Transverse colon (tissue), 4 donors: ENCODE measurements around the gene TLE3. TPM values are rescaled to one million over a fixed set of nuclear protein-coding genes. Genes with fewer than 3 reads are reported as not detected.

Source experiments
- DNase-seq: peaks from one replicate; pipeline ENCODE4 v3.0.0-alpha.2; 2019
- H3K27ac ChIP-seq, 4 donors: fragments of 200-600 bp; sonication (generic); 2 replicates each; pipeline ENCODE4 v1.5.1; 2016 to 2018; ENCODE audit warnings: inconsistent platforms in 4 of 4
- H3K27me3 ChIP-seq: fragments of 200-600 bp; sonication (generic); 2 replicates; pipeline ENCODE4 v1.5.1; 2017; ENCODE audit warnings: inconsistent platforms
- H3K36me3 ChIP-seq, 4 donors: fragments of 200-600 bp; sonication (generic); 2 replicates each; pipeline ENCODE4 v1.5.1; 2017 to 2019; ENCODE audit warnings: inconsistent platforms in 4 of 4
- H3K4me1 ChIP-seq, 4 donors: fragments of 200-600 bp; sonication (generic); 2 replicates each; pipeline ENCODE4 v1.5.1; 2017 to 2020; ENCODE audit warnings: inconsistent platforms in 4 of 4
- H3K4me3 ChIP-seq, 4 donors: fragments of 200-600 bp; sonication (generic); 1 replicate in 1 of 4; 2 replicates in 3 of 4; pipeline versions ENCODE4 v1.5.1 to v1.6.1; 2017 to 2019; ENCODE audit warnings: inconsistent platforms in 4 of 4
- H3K9me3 ChIP-seq, 2 donors: fragments of 200-600 bp; sonication (generic); 2 replicates each; pipeline ENCODE4 v1.5.1; 2017 to 2019; ENCODE audit warnings: inconsistent platforms in 2 of 2
- EP300 ChIP-seq: sonication (generic); formaldehyde crosslinking; IDR thresholded peaks from one replicate; pipeline ENCODE4 v1.6.1; 2017; ENCODE audit warnings: antibody characterized with exemption, low read depth
- POLR2A ChIP-seq: fragments of 450-650 bp; IDR thresholded peaks from one replicate; pipeline ENCODE4 v1.6.1; 2016; ENCODE audit warnings: antibody characterized with exemption, mild to moderate bottlenecking, moderate library complexity
- POLR2AphosphoS5 ChIP-seq, 3 donors: sonication (generic); formaldehyde crosslinking; IDR thresholded peaks; one replicate each; pipeline ENCODE4 v1.6.1; 2016; ENCODE audit warnings: antibody characterized with exemption in 3 of 3
- WGBS, 2 donors: methylation state at CpG; one replicate each; pipeline ENCODE4 v1.1.5; 2018; ENCODE audit warnings: low coverage in 1 of 2; 5-methylcytosine and 5-hydroxymethylcytosine counted together
- in situ Hi-C, 4 donors: fragments of 200-750 bp; cut with MboI; loops; one replicate each; pipeline versions ENCODE4 v1.15.0 to v1.15.1; 2017; ENCODE audit warnings: low sequenced_read_pairs in 3 of 4, low pct_ligation_motif_present in 1 of 4, low pct_unique_long_range_greater_than_20kb in 1 of 4
- intact Hi-C: fragments of 100-400 bp; cut with DNase I; formaldehyde crosslinking; loops from one replicate; pipeline ENCODE4 v1.15.1; 2023; ENCODE audit warnings: low total_unique reads
- total RNA-seq, 4 donors: library from RNA; depleted of rRNA; stranded (reverse); fragments of >200 nt; gene quantifications; one replicate each; pipeline ENCODE4 v1.1.0, GENCODE V29; 2016
- TF ChIP-seq, protein P1 (sequence below), 5 experiments: fragments of 200-600 bp in 3 of 5; fragments of 450-650 bp in 2 of 5; sonication (generic) in 3 of 5; IDR thresholded peaks; 1 replicate in 2 of 5; 2 replicates in 3 of 5; pipeline ENCODE4 v1.5.1; 2016 to 2017; ENCODE audit warnings: antibody characterized with exemption in 5 of 5, inconsistent platforms in 3 of 5, mild to moderate bottlenecking in 2 of 5, moderate library complexity in 1 of 5

The TLE3 gene
- total RNA-seq, 4 donors from 2014 or later: 49.8 to 223 (median 114) TPM

DNA sequence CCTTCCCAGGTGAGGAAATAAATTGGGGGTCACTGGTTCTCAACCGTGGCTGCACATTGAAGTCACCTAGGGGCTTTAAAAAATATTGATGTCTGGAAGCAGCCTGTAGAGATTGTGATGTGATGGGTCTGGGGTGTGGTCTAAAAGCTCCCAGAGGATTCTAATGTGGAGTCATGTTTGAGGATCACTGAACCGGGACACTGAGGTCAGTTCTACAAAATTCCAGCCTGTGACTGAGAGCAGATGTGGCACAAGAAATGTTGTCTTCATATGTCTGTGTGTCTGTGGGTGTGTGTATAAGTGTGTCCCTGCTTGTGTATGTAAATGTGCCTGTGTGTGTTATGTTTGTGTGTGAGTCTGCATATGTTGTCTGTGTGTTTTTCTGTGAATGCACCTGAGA lies 79.9 kb downstream of the TLE3 start:
- peaks cover 0 to 2% (median 0%) of the 10 kb centered on the region in 4 donors for H3K4me1 ChIP-seq
- intact Hi-C loops (loop anchor here (5.0 kb wide), 1 partner anchor 50 kb away; no protein-coding TSS in a partner anchor), in situ Hi-C loops (no loop called here)
- TF ChIP-seq POLR2A: no peak
- H3K4me3 ChIP-seq: no peak overlapping the region
- no peaks in the 10 kb centered on the region for H3K9me3 ChIP-seq
- H3K27me3 ChIP-seq: no peaks in the 10 kb centered on the region
- H3K27ac ChIP-seq: no peak overlapping the region
- 78 to 80% methylated on average over 1 to 2 of the region's 2 CpGs for WGBS, 2 donors
- DNase-seq: no peak
- no peaks in the 10 kb centered on the region for H3K36me3 ChIP-seq

GRCh38 chr15:70017025-70017424 lies 80.7 kb downstream of the TLE3 start:
- Histone ChIP-seq H3K4me1 (no peaks in the 10 kb centered on the region), H3K27ac (no peak overlapping the region), H3K36me3 (no peaks in the 10 kb centered on the region), H3K27me3 (no peaks in the 10 kb centered on the region), H3K9me3 (no peaks in the 10 kb centered on the region), H3K4me3 (no peak overlapping the region)
- no peak for DNase-seq
- no peak for TF ChIP-seq POLR2A
- TF ChIP-seq POLR2AphosphoS5 (IDR thresholded peaks at IDR 0.05): no peak
- TF ChIP-seq, protein P1, sequence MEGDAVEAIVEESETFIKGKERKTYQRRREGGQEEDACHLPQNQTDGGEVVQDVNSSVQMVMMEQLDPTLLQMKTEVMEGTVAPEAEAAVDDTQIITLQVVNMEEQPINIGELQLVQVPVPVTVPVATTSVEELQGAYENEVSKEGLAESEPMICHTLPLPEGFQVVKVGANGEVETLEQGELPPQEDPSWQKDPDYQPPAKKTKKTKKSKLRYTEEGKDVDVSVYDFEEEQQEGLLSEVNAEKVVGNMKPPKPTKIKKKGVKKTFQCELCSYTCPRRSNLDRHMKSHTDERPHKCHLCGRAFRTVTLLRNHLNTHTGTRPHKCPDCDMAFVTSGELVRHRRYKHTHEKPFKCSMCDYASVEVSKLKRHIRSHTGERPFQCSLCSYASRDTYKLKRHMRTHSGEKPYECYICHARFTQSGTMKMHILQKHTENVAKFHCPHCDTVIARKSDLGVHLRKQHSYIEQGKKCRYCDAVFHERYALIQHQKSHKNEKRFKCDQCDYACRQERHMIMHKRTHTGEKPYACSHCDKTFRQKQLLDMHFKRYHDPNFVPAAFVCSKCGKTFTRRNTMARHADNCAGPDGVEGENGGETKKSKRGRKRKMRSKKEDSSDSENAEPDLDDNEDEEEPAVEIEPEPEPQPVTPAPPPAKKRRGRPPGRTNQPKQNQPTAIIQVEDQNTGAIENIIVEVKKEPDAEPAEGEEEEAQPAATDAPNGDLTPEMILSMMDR (IDR thresholded peaks at IDR 0.05): no peak
- TF ChIP-seq EP300: no peak
- WGBS, 2 donors: 96% methylated on average over 4 of the region's 4 CpGs; no CpG with 5 or more reads in 1 of the 2 donors
- in situ Hi-C loops: no loop called here
- intact Hi-C loops: loop anchor here (5.0 kb wide), 1 partner anchor 50 kb away; no protein-coding TSS in a partner anchor

DNA sequence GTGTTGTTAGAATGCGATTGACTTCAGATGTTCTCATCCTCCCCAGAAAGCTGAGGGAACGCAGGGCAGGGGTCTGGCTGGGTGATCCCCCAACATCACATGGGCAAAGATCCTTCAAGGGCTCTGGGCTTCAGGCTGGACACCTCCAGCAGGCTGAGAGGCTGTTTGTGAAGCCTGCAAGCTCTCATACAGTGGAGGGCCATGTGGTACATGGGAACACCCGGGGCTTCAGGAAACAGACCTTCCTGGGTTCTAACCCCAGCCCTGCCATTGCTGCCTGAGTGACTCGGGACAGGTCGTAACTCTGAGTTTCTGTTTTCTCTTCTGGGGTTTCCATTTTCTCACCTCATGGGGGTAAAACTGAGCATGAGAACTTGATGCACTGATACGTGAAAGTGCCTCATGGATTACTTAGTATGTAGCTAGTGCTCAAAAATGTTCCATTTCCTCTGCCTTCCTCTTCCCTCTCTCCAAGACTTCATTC lies 81.2 kb downstream of the TLE3 start:
- intact Hi-C loops (loop anchor here (5.0 kb wide), 1 partner anchor 49 kb away; no protein-coding TSS in a partner anchor), in situ Hi-C loops (no loop called here)
- no peaks in the 10 kb centered on the region for H3K36me3 ChIP-seq
- H3K4me1 ChIP-seq: no peaks in the 10 kb centered on the region
- DNase-seq: peak; percentile 38
- H3K27me3 ChIP-seq: no peaks in the 10 kb centered on the region
- TF ChIP-seq POLR2A: no peak
- no peak for TF ChIP-seq POLR2AphosphoS5 (IDR thresholded peaks at IDR 0.05)
- TF ChIP-seq, protein P1 (IDR thresholded peaks at IDR 0.05): no peak
- TF ChIP-seq EP300: no peak
- 65 to 82% methylated on average over 2 to 5 of the region's 6 CpGs for WGBS, 2 donors
- no peak overlapping the region for H3K4me3 ChIP-seq
- no peaks in the 10 kb centered on the region for H3K9me3 ChIP-seq
- peak overlapping the region in 2 of 4 donors; percentile 42 to 67 for H3K27ac ChIP-seq

DNA sequence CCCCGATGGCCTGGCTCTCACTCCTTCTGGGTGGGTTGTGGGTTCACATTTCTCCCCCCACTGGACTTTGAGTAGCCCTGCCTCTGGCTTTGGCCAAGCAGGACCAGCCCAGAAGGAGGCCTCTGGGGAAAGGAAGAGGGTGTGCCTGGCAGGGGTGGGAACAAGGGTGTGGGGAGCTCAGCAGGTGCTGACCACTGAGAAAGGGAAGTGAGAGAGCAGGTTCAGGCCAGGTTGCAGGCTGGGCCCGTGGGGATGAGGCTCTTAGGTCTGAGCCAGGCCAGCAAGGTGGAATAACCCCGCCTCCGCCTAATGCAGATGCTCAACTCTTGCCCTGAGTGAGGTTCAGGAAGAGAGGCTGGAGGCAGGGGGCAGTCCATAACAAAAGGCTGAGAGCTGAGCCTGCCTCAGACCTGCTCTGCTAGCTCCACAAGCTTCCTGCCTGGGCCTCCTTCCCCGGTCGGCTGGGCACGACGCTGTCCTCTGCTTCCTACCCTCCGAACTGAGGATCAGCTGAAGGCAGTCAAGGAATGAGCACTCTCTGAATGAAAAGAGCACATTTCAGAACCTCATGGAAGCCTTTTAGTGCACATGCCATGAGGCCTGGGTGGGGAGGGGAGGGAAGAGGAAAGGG lies 82.7 kb downstream of the TLE3 start:
- Histone ChIP-seq H3K9me3 (no peaks in the 10 kb centered on the region), H3K27me3 (no peaks in the 10 kb centered on the region), H3K4me1 (no peaks in the 10 kb centered on the region), H3K27ac (peak overlapping the region in 2 of 4 donors; percentile 16 to 67), H3K4me3 (no peak overlapping the region), H3K36me3 (no peaks in the 10 kb centered on the region)
- peak; percentile 78 for DNase-seq
- TF ChIP-seq POLR2A (no peak), POLR2AphosphoS5 (IDR thresholded peaks at IDR 0.05) (peak in 1 of 3 donors; percentile 31)
- in situ Hi-C loops (no loop called here), intact Hi-C loops (loop anchor here (5.0 kb wide), 1 partner anchor 48 kb away; no protein-coding TSS in a partner anchor)
- 70% methylated on average over 9 of the region's 9 CpGs; no CpG with 5 or more reads in 1 of the 2 donors for WGBS, 2 donors

DNA sequence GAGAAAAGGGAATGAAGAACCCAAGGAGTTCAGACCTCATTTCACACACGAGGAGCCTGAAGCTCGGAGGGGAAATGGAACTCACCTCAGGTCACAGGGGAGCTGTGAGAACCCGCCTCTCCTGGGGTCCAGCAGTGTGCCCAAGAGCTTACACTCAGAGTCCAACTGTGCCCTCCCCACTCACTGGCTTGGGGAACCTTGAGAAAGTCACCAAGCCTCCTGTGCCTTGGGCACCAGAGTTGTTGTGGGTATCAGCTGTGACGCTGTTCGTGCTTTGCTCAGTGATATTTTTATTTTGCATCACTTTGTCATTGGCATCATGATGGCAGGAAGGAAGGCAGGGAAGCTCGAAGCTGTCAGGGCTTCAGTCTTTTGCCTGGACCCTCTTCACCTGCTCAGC lies 83.4 kb downstream of the TLE3 start:
- H3K27ac ChIP-seq: peak overlapping the region in 1 of 4 donors; percentile 42
- H3K9me3 ChIP-seq: no peaks in the 10 kb centered on the region
- 87% methylated on average over 6 of the region's 6 CpGs; no CpG with 5 or more reads in 1 of the 2 donors for WGBS, 2 donors
- in situ Hi-C loops (no loop called here), intact Hi-C loops (no loop called here)
- H3K36me3 ChIP-seq: no peaks in the 10 kb centered on the region
- H3K27me3 ChIP-seq: no peaks in the 10 kb centered on the region
- H3K4me3 ChIP-seq: no peak overlapping the region
- TF ChIP-seq, protein P1 (IDR thresholded peaks at IDR 0.05): no peak
- TF ChIP-seq EP300 (no peak), POLR2A (no peak), POLR2AphosphoS5 (IDR thresholded peaks at IDR 0.05) (no peak)
- H3K4me1 ChIP-seq: no peaks in the 10 kb centered on the region
- no peak for DNase-seq
